GM18511 (cell line): ENCODE data around the gene NRROS.
"Not testable (repeated sequence)": the region's sequence is repeated elsewhere in the genome, so short reads cannot be mapped to it uniquely, and the experiment has no call there.

ENCODE experiments used
- ATAC-seq: cut with Tn5 transposase; IDR thresholded peaks from one replicate; pipeline ENCODE4 v1.9.1; 2021; ENCODE audit warnings: mild to moderate bottlenecking, moderate library complexity; ENCODE audit not compliant: unreplicated experiment

NRROS gene

DNA sequence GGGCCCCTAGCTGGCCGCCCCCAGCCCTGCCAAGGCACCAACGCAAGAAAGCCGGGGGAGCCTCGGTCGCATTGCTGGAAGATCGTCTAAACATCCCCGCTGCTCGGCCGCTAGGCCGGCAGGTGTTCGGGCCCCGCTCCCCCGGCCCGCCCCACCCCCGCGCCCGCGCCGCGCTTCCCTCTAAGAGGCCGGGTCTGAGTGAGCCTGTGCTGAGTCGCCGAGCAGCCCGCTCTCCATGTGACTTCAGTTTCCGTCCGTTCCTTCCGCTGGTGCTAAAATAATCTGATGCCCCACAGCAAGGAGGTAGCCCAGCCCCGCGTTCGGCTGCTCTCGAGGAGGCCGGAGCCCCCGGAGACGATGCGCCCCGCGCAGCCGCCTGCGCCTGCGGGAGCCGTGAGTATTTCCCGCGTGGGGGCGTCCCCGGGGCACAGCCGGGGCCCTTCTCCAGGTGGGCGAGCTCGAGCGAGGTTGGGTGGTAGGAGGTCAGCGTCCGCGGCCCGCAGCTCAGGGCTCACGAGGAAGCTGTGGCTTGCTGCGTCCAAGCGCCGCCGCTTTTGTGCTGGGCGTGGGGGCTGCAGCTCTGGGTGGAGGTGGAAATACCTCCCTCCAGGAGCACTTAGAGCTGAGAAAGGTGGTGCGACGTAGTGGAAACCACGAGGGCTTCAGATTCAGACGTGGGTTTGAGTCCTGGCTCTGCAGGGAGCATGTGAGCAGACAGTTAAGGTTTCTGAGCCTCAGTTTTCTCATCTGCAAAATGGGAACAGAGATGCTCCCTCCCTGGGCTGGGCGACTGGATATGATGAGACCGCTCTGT lies at the start of gene NRROS:
Gene NRROS (plus strand): TSS at position 212 of the 814 bp plus-strand sequence. CDS start 14,846 bp downstream, outside the sequence.
- ATAC-seq = peak; percentile 48

DNA sequence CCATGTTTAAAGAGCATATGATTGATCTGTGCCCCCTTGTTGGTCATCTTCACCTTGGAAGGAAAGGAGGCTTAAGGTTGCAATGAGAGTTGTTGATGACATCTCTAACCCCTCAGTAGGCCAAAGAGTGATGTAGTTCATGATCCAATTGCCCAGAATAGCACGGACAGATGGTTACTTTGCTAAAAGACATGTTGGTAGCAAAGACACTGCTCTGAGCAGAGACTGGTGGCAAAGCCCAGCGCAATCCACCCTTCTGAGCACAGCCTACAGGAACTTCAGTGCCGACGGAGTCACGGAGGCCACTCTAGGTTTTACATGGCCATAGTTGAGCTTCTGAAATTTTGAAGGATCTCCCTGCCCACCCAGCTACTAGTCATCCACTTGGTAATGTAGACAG lies 49.2 kb upstream of the NRROS start:
- ATAC-seq = no peak

DNA sequence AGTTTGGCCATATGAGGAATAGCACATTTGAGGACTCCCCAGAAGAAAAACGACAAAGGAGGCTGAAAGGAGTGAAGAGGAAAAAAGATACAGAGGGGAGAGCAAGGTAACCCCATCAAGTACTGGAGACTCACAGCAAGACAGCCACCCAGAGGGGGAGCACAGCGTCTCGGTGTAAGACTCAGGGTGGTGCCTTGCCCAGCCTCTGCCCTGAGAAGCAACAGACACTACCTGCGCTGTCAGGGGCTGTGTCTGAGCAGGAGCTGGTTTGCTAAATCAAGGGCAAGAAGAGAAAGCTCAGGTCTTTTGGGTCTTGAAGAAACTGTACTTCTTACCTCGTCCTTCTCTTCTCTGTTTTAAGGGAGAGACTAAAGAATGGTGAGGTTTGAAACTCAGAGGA lies 43.1 kb upstream of the NRROS start:
- no peak for ATAC-seq

DNA sequence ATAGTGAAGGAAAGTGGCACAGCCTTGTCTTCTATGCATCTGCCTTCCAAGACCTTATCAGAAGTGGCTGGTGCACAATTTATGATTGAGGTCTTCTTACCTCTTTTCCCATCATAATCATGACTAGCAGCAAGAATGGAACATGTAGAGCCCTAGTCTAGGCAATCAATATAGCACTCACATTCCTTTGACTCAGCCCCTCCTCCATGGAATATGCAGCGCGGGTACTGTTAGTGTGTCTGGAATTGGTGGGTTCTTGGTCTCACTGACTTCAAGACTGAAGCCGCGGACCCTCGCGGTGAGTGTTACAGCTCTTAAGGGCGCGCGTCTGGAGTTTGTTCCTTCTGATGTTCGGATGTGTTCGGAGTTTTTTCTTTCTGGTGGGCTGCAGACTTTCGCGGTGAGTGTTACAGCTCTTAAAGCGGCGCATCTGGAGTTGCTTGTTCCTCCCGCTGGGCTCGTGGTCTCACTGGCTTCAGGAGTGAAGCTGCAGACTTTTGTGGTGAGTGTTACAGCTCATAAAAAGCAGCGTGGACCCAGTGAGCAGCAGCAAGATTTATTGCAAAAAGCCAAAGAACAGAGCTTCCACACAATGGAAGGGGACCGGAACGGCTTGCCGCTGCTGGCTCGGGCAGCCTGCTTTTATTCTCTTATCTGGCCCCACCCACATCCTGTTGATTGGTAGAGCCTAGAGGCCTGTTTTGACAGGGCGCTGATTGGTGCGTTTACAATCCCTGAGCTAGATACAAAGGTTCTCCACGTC lies 41.3 kb upstream of the NRROS start:
- not testable (repeated sequence) for ATAC-seq

DNA sequence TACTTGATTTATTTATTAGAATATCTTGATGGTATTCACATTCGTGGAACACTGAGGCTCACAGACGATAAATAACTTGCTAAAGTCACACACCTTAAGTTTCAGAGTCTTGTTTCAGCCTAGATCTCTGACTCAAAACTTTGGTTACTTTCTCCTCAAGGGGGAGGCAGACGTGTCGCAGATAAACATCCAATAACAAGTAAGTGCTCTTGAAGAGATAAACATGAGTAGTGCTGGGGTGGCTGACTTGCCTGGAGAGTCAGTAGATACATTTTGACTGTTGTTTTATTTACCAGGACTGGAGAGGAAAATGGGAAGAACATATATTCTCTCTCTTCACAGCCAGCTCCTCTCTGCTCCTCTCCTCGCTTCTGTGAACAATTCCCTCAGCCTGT lies 39.8 kb upstream of the NRROS start:
- ATAC-seq = no peak

DNA sequence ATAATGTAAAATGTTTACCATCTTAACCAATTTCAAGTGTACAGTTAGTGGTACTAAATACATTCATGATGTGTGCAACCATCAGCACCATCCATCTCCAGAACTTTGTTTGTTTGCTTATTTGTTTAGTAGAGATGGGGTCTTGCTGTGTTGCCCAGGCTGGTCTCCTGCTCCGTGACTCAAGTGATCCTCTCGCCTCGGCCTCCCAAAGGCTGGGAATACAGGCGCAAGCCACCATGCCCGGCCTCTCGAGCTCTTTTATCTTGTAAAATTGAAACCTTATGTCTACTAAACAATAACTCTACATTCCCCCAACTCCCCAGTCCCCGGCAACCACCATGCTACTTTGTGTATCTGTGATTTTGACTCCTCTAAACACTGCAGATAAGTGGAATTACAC lies 39.1 kb upstream of the NRROS start:
- ATAC-seq = no peak

DNA sequence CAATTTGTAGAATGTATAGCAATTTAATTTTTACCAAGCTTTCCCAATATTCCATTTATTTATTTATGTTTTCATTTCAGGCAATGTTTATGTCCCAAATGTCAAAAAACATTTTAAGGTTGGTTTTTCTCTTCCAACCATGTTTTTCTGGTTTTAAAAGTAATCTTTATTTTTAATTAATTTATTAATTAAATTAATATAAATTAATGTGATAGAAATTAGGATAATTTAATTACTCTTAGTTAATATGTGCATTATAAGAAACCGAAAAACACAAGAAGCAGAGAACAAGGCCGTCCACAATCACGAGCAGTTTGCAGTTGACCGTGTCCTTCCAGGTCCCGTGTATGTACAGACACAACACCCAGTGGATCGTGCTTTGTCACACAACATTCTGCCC lies 36.8 kb upstream of the NRROS start:
- no peak for ATAC-seq

DNA sequence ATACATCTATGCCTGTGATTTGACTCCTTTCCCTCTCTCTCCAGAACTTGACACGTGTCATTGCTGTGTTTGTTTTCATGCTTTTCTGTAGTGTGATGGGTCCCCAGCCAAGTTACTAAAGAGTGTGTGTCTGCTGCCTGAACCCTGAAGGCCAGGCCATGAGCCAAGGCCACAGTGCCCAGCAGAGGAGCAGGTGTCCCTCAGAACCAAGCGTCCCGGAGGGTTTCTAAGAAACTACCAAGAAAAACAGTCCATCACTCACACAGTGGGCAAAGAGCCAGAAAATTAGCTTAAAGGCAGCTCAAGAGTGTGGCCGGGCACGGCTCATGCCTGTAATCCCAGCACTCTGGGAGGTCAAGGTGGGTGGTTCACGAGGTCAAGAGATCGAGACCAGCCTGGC lies 35.8 kb upstream of the NRROS start:
- no peak for ATAC-seq

DNA sequence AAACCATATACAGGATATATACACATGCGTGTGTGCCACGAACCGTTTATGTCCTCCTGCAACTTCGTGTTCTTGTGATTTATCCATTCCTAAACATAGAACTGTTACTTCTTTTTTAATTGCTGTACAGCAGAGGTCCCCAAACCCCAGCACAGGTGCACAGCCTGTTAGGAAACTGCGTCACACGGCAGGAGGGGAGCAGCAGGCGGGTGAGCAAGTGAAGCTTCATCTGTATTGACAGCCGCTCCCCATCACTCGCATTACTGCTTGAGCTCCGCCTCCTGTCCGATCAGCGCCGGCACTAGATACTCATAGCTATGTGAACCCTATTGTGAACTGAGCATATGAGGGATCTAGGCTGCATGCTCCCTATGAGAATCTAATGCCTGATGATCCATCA lies 34.9 kb upstream of the NRROS start:
- no peak for ATAC-seq

DNA sequence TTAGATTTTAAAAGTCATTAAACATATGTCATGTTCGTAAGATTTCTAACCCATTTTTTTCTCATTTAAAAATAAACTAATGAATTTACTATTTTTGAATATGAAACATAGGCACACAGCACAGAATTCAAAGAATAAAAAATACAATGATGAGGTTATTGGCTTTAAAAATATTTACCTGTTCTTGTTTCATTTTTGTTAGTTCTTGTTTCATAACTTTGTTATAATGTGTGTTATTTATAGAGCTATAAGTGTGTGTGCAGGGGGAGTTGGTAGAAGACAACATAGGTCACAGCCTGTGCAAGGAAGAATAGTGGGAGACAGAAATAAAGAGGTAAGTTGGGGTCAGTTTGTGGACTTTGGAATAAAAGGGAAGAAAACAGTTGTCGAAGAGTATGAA lies 30.8 kb upstream of the NRROS start:
- ATAC-seq = no peak

DNA sequence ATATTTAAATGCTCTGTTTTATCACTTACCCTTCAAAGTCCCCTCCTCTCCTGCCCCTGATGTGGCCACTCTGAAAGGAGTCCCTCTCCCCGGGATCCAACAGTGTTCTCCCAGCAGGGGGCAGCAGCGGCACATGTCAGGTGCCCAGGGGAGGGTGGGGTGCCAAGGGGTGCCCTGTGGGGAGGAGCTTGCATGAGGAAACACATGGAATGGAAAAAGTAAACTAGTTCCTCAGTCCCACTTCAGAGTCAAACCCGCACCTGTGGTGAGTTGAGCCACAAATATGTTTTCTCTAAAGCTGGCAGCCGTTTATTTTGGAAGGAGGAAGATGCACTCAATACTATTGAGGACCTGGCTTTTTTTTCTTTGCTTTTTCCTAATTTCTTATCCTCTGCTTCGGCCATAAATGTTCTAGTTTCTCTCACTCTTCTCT lies 30.1 kb upstream of the NRROS start:
- peak; percentile 65 for ATAC-seq

DNA sequence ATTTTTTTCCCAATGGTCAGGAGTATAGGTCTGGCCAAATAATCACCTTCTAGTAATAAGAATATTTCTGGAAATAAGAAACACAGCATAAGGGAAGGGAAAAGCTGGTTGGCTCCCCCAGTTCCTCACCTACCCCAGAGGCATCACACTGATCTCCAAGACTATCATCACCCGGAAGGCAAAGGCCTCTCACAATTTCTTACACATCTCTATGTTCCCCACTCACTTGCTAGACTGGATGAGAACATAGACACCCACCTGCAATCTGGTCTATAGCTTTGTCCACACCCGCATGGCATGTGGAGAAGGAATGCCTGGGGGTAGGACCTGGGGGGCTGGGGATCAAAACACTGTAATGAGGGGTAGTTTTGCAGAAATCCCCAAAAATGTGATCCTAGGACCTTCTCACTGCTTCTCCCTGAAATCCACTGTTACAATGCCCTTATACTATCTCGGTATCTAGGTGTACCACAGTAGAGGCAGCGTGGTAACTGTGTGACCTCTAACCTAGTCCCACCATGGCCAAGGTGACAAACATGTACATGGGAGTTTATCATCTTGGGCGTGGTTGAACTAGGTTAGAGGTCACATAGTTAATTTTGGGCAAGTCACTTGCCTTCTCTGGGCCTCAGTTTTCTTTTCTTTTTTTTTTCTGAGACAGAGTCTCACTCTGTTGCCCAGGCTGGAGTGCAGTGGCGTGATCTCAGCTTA lies 29.5 kb upstream of the NRROS start:
- ATAC-seq = no peak

DNA sequence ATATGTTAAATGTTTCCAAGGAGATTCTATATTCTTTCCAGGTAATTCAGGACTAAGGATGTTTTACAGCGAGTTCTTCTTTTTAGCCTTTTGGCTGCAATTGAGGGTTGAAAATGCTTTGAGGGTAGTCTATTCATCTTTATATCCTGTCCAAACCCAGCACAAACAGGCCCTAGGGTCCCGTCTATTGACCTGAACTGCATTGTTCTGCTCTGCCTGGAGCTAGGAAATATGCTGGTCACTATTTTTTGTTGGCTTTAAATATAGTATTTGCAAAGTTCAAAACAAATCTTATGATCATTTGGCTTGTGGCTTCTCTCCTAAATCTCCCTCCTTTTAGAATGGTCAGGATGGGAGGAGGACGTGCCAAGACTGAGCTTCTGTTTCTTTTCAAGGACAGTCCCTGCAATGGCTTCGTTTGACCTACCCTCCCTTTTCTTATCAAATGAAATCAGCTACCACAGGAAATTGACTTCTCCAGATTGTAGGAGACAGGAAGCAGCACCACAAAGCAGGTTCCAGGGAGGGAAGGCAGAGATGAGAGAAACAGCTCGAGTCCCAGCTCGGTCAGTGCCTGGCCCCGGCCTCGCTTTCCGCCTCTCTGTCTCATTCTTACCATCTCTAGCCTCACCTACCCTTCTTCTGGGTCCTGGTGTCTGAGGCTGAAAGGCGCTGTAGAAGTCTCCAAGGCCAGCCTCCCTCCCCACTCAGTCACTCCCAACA lies 27.6 kb upstream of the NRROS start:
- no peak for ATAC-seq

DNA sequence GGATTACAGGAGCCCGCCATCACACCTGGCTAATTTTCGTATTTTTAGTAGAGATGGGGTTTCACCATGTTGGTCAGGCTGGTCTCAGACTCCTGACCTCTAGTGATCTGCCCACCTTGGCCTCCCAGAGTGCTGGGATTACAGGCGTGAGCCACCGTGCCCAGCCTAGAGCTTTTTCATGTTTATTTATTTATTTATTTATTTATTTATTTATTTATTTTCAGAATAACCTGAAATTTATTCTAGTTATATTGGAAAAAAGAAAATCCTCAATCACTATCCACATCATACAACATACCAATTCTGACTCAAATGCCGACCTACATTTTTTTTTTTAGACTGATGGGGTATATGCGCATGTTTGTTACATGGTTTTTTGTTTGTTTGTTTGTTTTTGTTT lies 24.3 kb upstream of the NRROS start:
- not testable (repeated sequence) for ATAC-seq

DNA sequence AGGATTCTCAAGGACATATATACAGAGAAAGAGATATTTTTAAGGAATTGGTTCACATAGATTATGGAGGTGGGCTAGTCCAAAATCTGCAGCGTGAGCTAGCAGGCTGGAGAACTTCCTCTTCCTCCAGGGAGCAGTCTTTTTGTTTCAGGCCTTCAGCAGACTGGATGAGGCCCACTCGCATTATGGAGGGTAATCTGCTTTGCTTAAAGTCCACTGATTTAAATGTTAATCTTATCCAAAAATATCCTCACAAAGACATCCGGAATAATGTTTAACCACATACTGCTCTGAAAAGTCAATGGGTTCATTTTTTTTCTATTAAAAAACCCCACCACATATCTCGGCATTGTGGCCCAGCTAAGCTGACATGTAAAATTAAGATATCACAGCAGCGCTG lies 22.2 kb upstream of the NRROS start:
- no peak for ATAC-seq

DNA sequence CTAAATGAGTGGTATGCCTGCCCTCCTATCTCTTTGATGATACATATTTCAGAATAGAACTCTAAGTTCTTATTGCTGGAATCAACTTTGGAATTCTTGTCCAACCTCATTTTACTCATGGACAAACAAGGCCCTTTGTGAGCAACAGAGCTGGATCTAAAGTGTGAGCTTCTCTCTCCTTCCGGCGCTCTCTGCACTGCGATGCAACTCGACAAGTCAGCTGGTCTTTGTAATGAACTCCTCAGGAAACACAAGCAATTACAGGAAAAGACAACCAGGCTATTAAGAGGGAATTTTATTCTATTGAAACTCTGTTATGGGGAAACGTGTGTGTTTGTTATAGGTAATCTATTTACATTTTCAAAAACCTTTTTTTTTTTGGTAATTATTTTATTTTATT lies 20.3 kb upstream of the NRROS start:
- ATAC-seq = no peak

DNA sequence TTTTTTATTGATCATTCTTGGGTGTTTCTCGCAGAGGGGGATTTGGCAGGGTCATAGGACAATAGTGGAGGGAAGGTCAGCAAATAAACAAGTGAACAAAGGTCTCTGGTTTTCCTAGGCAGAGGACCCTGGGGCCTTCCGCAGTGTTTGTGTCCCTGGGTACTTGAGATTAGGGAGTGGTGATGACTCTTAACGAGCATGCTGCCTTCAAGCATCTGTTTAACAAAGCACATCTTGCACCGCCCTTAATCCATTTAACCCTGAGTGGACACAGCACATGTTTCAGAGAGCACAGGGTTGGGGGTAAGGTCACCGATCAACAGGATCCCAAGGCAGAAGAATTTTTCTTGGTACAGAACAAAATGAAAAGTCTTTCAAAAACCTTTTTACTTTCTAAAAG lies 19.9 kb upstream of the NRROS start:
- ATAC-seq = not testable (repeated sequence)

DNA sequence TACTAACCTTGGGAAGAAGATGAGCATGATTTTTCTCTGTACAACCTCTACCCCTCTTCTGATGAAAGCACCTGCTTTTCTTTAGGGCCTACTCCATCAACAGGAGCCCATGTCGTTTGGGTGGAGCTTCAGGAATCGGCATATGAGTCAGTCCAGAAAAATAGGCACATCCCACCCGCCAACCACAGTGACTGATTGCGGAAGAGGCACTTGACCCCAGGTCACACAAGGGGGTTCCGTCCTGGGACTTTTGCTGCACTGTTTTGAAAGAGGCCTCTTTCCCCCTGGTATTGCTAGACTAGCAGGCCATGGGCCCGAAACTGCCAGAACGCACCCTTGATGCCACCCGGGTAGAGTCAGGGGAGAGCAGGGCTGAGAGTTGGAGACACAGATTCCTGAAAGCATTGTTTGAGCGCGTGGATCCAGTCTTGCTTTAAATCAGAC lies 19.3 kb upstream of the NRROS start:
- no peak for ATAC-seq

DNA sequence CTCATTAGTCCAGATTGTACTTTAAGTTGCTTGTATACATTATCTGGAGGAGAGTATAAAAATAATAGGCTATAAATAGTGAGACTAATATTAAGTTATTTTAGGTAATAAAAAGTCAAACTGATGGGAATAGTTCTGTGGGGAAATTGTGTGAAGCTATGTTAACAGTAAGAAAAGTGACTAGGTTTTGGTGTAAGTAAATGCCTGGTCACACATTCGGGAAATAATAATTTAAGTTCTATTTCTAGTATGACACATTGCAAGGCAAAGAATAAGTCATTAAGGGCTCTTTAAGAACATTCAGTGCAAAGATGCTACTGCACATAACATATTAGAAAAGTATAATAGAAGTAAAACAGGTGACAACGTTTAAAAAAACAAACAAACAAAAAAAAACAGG lies 18.8 kb upstream of the NRROS start:
- no peak for ATAC-seq

DNA sequence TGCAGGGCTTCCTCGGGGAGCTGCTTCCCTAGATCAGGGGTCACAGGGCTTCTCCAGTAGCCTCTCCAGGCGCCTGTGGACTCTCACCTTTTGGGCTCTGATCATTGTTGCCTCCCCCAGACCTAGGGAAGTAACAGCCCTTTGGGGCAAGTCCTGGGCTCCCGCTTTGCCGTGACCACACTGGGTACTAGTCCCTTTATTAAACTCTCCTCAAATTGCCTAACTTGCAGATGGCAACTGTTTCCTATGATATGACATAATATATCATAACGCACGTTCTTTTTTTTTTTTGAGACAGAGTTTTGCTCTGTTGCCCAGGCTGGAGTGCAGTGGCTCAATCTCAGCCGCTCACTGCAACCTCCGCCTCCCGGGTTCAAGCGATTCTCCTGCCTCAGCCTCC lies 17.9 kb upstream of the NRROS start:
- no peak for ATAC-seq
